SH-SY5Y (cell line): ENCODE results near the gene SLC35E2B.

Experiments used
- GATA2 ChIP-seq: IDR thresholded peaks from 2 replicates; pipeline ENCODE4 v1.6.1; 2011; ENCODE audit warnings: mild to moderate bottlenecking, low read depth, low read length
- GATA3 ChIP-seq: IDR thresholded peaks from 2 replicates; pipeline ENCODE4 v1.6.1; 2011; ENCODE audit warnings: low read depth, mild to moderate bottlenecking, low read length, moderate library complexity

GRCh38 chr1:1618396-1619068 lies 74.1 kb downstream of the SLC35E2B start:
- TF ChIP-seq GATA3 (no peak), GATA2 (no peak)
